NCI-H524 treated with DMSO at 0.1 percent for 48 hours (cell line): ENCODE measurements around the gene UBR1.
"Not testable (repeated sequence)": the region's sequence is repeated elsewhere in the genome, so short reads cannot be mapped to it uniquely, and the experiment has no call there.

ENCODE experiments used
- DNase-seq: peaks from one replicate; lab custom pipeline; 2025; lab: John Stamatoyannopoulos, UW

The UBR1 gene

DNA sequence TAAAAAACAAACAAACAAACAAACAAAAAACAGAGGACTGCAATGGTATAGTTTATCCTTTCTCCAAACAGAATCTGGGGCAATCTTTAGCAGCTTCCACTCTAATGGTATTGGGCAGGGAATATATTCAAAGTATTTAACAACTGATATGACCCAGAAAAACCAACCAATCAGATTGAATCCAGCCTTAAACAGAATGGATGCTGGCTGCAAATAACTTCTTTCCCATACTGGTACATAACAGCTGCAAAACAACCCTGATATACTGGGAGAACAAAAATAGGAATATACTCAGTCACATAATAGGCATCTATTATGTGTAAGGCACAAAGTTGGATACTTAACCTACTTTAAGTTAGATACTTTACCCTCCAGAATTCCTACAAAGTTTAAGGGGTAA is 49.1 kb downstream of the UBR1 start:
- DNase-seq, result no peak

DNA sequence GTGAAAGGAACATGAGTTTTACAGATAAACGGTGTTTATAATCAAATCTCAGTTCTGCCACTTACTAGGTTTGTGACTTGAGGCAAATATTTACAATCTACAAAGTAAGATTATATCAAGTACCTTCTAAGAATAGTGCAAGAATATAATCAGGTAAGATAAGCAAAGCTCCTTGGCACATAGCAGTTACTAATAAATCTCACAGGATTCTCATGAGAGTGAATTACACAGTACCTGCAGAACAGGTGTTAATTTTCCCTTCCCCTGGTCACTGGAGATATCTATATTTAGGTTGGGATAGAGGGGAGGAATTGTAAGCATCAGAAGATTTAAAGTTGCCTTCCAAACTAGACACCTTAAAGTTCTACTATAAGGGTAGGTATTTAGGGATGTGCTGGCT is 53.0 kb downstream of the UBR1 start:
- no peak for DNase-seq

DNA sequence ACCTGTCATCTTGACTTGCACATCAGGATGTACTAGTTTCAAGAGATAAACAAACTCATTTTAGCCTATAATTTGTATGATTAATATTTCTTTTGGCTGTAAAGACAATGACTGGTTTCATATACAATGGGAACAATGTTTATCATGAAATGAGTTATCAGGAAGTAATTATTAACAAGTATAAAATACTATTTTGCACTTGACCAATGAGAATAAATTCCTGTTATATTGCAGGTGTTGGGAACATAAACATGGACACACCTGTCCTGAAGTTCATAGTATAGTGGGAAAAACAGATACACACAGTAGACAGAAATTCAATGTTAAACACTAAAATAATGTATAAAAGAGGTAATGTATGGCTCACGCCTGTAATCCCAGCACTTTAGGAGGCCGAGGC is 56.9 kb downstream of the UBR1 start:
- no peak for DNase-seq

DNA sequence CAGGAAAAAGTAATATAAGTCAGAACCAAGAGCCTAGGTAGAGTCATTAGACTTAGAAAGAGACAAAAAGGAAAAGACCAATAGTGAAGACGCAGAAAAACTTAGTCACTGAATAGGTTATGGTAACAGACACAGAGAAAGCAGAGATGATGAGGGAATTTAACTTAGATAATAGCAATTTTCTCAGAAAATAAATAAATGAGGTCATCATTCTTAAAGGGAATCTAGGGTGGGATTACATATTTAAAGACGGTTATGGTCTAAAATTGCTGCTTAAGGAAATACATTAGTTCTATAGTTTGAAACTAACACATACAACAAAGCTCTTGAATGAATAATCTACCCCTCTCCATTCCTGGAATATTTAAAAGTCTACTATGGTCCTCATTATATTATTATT is 59.4 kb downstream of the UBR1 start:
- DNase-seq, result no peak

DNA sequence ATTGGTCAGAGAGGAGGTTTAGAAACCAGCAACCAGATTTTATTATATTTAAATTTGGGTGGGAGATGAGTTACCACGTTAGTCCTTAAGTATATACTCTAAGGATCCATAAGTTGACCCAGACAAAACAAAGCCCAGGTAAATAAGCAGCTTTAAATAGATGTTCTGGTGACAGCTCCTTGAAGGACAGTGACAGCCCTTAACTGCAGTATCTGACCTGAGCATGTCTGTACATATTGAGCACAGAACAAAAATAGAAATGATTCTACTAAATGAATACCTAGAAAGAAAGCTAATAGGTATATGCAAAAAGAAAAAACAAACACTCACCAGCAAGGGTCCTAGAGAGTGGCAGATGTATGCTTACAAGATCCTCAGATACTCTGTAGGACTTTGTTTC is 63.0 kb downstream of the UBR1 start:
- no peak for DNase-seq

DNA sequence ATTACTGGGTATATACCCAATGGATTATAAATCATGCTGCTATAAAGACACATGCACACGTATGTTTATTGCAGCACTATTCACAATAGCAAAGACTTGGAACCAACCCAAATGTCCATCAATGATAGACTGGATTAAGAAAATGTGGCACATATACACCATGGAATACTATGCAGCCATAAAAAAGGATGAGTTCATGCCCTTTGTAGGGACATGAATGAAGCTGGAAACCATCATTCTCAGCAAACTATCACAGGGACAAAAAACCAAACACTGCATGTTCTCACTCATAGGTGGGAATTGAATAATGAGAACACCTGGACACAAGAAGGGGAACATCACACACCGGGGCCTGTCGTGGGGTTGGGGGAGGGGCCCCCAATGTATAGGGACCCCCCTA is 64.8 kb downstream of the UBR1 start:
- DNase-seq, result not testable (repeated sequence)

DNA sequence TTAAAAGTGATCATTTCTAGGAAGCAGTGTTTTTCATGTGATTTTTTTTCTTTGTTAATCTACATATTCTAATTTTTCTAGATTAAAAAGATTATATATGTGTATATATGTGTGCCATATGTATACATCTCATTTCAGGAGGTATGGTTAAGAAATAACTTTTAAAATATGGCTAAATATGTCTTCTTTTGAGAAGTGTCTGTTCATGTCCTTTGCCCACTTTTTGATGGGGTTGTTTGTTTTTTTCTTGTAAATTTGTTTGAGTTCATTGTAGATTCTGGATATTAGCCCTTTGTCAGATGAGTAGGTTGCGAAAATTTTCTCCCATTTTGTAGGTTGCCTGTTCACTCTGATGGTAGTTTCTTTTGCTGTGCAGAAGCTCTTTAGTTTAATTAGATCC is 70.6 kb downstream of the UBR1 start:
- not testable (repeated sequence) for DNase-seq

DNA sequence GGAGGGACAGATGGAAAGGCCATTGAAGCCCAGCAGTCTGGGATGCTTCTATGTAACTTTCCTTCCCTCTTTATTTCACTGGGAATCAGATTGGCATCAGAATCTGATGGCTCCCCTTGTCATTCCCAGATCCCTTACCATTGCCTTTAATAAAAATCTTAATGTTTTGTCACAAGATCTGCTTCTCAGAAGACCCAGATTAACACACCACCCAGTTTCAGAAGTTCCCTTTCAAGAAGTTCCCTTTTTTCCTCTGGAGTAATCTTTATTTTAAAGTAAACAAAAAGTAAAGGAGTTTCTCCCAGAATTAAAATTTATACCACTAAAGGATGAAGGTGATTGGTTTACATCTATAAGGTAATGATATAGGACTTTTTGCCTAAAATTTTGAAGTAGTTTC is 76.4 kb downstream of the UBR1 start:
- no peak for DNase-seq

DNA sequence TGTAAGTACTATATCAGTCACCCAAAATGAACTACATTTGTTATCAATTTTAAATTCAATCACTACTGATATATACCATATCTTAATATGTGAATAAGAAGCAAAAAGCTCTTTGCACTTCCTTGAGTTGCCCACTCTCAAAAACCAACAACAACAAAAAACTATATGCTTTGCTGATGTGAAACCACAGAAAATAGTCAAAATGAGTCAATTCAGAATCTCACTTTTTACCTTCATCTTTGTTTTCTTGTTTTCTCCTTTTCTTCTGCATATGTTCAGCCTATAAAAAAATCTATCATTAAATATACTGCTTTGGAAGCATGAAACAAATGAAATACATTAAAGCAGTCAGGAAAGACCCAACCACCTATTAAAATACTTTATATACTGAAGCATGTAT is 80.7 kb downstream of the UBR1 start:
- no peak for DNase-seq

DNA sequence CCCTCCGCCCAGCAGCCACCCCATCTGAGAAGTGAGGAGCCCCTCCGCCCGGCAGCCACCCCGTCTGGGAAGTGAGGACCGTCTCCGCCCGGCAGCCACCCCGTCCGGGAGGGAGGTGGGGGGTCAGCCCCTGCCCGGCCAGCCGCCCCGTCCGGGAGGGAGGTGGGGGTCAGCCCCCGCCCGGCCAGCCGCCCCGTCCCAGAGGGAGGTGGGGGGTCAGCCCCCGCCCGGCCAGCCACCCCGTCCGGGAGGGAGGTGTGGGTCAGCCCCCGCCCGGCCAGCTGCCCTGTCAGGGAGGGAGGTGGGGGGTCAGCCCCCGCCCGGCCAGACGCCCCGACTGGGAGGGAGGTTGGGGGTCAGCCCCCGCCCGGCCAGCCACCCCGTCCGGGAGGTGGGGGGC is 91.2 kb downstream of the UBR1 start:
- not testable (repeated sequence) for DNase-seq

DNA sequence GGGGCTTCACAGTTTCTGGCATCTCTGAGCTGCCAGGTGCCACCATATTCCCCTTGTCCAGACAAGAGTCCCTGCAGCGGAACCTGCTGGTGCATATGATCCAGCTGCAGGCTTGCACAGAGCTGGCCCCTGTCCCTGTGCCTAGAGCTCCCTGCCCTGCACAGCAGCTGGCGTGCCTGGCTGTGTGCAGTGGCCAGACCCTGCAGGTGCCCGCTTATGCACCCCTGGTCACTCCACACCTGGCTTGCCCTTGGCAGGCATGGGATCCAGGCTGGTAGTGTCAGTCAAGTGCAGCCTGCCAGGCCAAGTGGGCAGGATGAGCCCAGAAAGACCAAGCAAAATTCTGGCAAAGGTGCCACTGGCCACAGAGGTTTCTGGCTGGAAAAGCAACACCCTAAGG is 96.6 kb downstream of the UBR1 start:
- DNase-seq, result no peak

DNA sequence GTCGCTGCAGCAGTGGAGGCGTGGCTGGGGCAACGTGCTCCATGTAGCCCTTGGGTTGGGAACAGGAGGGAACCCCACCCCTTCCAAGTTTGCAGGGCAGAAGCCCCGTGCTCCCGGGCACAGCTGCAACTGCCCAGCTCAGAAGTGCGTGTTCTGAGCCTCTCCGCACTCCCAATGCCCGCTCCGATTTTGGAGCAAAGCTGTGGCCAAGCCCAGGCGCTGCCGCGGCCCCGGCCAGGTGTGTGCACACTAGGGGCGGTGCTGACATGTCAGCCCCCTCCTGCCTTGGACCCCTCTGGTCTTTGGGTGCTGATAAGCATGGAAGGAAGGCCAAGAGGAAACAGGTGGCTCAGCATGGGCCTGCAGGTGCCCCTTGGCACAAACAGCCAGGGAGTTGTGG is 97.7 kb downstream of the UBR1 start:
- DNase-seq, result no peak

DNA sequence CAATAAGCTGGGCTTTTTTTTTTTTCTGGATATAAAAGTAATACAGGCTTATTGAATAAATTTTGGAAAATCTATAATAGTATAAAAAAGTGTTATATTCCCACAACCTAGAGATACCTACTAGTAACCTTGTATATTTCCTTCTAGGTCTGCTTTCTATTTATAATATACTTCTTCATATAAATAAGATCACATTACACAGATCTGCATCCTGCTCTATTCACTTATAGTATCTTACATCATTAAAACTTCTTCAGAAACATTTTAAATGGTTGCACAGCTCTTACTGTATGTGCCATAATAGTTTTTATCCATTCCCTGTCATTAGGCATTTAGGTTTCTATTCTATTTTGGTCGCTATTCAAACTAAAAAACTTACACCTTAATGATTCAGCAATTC is 98.3 kb downstream of the UBR1 start:
- no peak for DNase-seq

DNA sequence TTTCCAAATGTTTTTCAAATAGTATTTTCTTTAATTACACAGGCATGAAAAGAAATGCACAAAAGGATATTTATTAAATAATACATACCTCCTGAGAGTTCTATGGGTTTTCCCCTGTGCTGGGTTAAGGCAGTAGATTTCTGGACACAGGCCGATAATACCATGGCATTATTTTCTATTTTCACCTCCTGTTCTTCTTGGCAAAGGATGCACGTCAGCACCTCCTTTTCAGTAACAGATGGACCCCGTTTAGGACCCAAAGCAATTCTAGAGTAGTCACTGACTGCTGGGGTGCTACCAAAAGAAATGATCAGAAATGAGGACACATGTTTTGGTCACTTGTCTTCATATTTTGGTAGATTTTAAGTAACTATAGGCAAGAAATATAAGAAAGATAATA is 98.8 kb downstream of the UBR1 start:
- no peak for DNase-seq

DNA sequence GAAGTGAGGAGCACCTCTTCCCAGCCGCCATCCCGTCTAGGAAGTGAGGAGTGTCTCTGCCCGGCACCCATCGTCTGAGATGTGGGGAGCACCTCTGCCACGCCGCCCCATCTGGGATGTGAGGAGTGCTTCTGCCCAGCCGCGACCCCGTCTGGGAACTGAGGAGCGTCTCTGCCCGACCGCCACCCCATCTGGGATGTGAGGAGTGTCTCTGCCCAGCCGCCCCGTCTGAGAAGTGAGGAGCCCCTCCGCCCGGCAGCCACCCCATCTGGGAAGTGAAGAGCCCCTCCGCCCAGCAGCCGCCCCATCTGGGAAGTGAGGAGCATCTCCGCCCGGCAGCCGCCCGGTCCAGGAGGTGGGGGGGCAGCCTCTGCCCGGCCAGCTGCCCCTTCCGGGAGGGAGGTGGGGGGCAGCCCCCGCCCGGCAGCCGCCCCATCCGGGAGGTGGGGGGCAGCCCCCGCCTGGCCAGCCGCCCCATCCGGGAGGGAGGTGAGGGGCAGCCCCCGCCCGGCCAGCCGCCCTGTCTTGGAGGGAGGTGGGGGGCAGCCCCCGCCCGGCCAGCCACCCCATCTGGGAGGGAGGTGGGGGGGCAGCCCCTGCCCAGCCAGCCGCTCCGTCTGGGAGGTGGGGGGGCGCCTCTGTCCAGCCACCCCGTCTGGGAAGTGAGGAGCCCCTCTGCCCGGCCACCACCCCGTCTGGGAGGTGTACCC is 100.8 kb downstream of the UBR1 start:
- DNase-seq, result not testable (repeated sequence)

DNA sequence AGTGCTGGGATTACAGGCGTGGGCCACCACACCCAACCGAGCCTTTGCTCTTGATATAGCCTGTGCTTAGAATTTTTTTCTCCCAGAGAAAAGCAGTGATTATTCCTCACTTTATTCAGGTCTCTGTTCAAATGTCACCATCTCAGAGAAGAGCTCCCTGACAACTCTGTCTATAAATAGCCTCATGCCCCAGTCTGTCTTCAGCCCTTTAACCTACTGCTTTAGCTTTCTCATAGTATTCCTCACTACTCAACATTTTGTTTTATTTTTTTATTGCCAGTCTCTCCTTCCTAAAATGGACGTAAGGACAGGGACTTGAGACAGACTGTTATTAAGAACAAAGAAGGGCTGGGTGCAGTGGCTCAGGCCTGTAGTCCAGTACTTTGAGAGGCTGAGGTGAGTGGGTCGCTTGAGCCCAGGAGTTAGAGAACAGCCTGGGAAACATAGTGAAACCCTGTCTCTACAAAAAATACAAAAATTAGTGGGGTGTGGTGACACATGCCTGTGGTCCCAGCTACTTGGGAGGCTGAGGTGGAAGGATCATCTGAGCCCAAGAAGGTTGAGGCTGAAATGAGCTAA is 106.5 kb downstream of the UBR1 start:
- no peak for DNase-seq

DNA sequence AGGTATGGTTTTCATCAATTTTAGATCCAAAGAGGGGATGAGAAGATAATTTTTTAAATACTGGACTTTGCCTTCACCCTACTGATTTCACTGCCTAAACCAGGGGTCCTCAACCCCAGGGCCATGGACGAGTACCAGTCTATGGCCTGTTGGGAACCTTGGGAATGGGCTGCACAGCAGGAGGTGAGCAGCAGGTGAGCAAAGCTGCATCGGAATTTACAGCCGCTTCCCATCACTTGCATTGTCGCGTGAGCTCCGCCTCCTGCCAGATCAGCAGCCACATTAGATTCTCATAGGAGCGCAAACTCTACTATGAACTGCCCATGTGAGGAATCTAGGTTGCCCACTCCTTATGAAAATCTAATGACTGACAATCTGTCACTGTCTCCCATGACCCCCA is 109.0 kb downstream of the UBR1 start:
- DNase-seq, result no peak

DNA sequence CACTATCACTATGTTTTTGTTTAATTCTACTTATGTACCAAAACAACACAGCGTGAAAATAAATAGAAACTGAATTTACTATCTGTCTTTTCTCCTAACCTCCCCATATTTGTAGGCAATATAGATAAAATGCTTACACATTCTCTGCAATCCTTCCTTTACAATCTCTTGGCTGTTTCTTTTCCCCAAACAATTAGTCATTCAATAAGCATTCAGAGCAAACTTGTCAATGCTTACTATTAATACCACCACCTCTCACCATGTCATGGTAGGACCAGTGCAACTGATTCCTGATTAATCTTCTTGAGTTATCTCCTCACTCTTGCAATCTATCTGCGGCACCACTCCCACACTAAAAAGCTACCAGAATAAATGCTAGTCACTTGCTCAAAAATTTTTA is 111.3 kb downstream of the UBR1 start:
- no peak for DNase-seq

DNA sequence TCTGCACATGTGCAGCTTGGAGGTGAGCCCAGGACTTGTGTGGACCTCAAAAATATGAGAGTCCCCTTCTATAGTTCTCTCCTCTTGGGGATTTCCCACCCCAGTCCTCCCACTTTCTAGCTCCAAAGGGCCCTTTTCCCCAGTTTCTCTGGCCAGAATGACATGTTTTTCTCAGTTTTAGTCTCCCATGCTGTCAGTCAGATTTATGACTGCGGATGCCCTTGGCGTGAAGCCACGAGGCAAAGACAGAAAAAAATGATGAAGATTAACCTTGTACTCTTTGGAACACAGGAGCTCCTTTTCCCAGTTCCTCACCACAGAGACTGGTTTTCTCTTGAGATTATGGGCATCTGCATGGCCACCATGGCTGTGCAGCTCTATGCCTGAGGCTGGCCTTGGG is 113.2 kb downstream of the UBR1 start:
- no peak for DNase-seq

DNA sequence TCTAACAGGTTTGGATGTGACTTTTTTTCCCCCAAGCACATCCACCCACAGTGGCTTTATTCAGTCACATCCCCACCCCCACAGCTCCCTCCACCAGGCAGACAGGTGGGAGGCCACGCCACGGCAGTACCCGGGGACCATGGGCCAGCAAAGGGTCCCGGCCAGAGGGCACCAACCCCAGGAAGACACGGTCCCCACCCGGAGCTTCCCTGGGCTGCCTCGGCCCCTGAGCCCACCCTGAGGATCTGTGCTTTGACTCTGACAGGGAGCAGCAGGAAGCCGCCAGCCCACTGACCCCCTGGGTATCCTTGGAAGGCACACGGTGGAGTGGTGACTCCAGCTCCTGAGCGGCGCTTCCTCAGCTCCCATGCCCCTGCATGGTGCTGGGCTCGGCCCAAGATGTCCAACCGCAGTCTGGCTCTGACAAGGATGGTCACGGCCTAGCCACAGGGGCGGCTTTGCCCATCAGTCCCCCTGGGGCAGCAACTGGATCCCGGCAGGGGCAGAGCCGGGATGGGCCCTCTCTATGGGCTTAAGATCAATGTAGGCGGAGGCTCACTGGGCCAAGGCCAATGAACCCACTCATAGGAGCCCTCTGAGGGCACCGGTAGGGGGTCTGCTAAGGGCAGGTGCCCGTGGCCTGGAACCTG is 119.0 kb downstream of the UBR1 start:
- no peak for DNase-seq

DNA sequence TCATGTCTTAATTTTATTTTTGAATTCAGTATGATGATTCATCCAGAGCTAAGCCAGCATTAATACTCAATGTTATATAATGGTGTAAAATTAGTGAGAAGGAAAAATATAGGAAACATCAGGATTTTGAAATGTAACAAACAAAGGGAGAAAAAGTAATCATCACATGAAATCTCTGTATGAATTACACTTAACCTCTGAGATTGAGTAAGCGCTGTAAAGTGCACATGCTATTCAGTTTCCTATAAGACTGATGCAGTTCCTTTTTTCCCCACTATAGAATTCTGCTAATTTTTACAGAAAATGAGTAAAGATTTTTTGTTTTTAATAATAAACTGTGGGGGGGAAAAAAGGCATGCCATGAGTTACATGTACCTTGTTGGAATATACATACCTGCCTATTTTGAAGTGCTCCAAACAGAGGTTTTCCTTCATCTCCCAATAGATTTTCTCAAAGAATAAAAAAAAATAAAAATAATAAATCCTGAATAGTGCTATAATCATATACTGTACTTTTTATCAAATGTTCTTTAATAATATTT is 121.3 kb downstream of the UBR1 start:
- DNase-seq, result no peak

DNA sequence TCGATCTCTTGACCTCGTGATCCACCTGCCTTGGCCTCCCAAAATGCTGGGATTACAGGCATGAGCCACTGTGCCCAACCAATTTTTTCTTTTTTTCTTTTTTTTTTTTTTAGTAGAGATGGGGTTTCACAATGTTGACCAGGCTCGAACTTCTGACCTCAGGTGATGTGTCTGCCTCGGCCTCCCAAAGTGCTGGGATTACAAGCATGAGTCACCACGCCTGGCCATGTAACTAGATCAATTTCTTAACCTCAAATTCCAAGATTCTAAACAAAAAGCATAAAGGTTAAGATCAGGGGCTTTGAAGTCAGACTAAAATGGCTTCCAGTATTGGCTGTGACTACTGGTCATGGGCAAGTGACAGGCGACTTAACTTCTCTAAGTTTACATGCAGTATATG is 126.7 kb downstream of the UBR1 start:
- DNase-seq, result not testable (repeated sequence)

DNA sequence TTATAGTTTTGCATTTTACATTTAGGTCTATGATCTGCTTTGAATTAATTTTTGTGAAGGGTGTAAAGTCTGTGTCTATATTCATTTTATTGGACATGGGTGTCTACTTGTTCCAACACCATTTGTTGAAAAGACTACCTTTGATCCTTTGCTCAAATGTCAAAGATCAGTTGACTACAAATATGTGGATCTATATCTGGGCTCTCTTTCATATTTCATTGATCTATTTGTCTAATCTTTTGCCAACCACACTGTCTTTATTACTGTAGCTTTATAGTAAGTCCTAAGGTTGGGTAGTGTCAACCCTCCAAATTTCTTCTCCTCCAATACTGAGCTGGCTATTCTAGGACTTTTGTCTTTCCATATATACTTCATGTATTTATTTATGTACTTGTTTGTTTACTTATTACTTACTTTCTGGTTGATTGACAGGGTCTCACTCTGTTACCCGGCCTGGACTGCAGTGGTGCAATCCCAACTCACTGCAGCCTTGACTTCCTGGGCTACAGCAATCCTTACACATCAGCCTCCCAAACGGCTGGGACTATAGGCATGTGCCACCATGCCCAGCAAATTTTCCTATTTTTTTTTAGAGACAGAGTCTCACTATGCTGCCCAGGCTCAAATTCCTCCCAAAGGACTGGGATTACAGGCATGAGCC is 131.5 kb downstream of the UBR1 start:
- no peak for DNase-seq
